Ovary (tissue), 9 donors: Measurements from ENCODE around the gene SPSB1. TPM values are rescaled to one million over a fixed set of nuclear protein-coding genes. Genes with fewer than 3 reads are reported as not detected.

ENCODE experiments used
- DNase-seq, 5 donors: peaks; one replicate each; pipeline ENCODE4 v3.0.0-alpha.2; 2019 to 2020
- H3K27ac ChIP-seq, 2 donors: fragments of 200-600 bp; one replicate each; pipeline versions ENCODE4 v1.5.1 to v1.8.0; 2019 to 2022
- H3K27me3 ChIP-seq: fragments of 200-600 bp; one replicate; pipeline ENCODE4 v1.8.0; 2022
- H3K36me3 ChIP-seq: fragments of 200-600 bp; sonication (generic); one replicate; pipeline ENCODE4 v1.5.1; 2019
- H3K4me1 ChIP-seq: one replicate; pipeline ENCODE4 v1.8.1; 2013; ENCODE audit warnings: mild to moderate bottlenecking, moderate library complexity; ENCODE audit not compliant: insufficient read depth
- H3K4me3 ChIP-seq: fragments of 200-600 bp; sonication (generic); one replicate; pipeline ENCODE4 v1.5.1; 2017
- H3K9me3 ChIP-seq, 2 donors: fragments of 200-600 bp in 1 of 2; sonication (generic) in 1 of 2; one replicate each; pipeline versions ENCODE4 v1.5.1 to v1.8.1; 2013 to 2019; ENCODE audit warnings: mild to moderate bottlenecking in 1 of 2, moderate library complexity in 1 of 2
- CTCF ChIP-seq, 3 donors: fragments of 450-650 bp in 2 of 3; fragments of 200-600 bp in 1 of 3; IDR thresholded peaks; one replicate each; pipeline versions ENCODE4 v1.5.1 to v1.8.0; 2016 to 2022; ENCODE audit warnings: antibody characterized with exemption in 3 of 3, mild to moderate bottlenecking in 1 of 3
- EP300 ChIP-seq: sonication (generic); formaldehyde crosslinking; IDR thresholded peaks from one replicate; pipeline ENCODE4 v1.6.1; 2017; ENCODE audit warnings: antibody characterized with exemption
- POLR2A ChIP-seq: fragments of 450-650 bp; IDR thresholded peaks from one replicate; pipeline ENCODE4 v1.6.1; 2017; ENCODE audit warnings: antibody characterized with exemption, mild to moderate bottlenecking, moderate library complexity
- WGBS, 3 donors: extraction: QIAGEN DNeasy Blood & Tissue Kit in 1 of 3; methylation state at CpG; one replicate each; pipeline versions ENCODE4 v1.1.5 to v1.1.7; 2013 to 2017; 5-methylcytosine and 5-hydroxymethylcytosine counted together
- intact Hi-C, 4 donors: fragments of 100-400 bp; cut with DNase I; formaldehyde crosslinking; loops; one replicate each; pipeline versions ENCODE4 v1.11.0 to v1.15.1; 2022 to 2023
- polyA plus RNA-seq, 2 donors: library from polyadenylated mRNA; stranded (reverse); fragments of 200-250 nt in 1 of 2; fragments of 350-450 nt in 1 of 2; fragmentation: Illumina TruSeq in 1 of 2; extraction: RNeasy Lipid Tissue Mini Kit (QIAGEN cat#74804) in 1 of 2; gene quantifications; one replicate each; pipeline ENCODE4 v1.2.3, GENCODE V29; 2013 to 2014
- total RNA-seq, 7 donors: library from RNA; depleted of rRNA in 2 of 7; stranded (reverse); fragments of >200 nt in 2 of 7; fragmentation: NEBNext Ultra II Directional in 3 of 7; extraction: Animal tissue kit (Norgen Biotek cat#: 25700) in 3 of 7; gene quantifications; one replicate each; pipeline versions ENCODE4 v1.1.0 to v1.2.4, GENCODE V29; 2016 to 2023
- donor health status: DM: no; HTN: no; CAD: no; lungs with moderate emphysema.
- donor health status: DM: no; HTN: no; CAD: no.
- donor health status: Bipolar disorder and iron deficiency.
- donor health status: DM: yes; HTN: yes; CAD: no.
- donor health status: DM: no; HTN: no; CAD: no.
- donor health status: DM: yes; HTN: yes; CAD: no.

Gene SPSB1
- total and polyA plus RNA-seq, 9 donors: 20.4 to 69.6 (median 34.4) TPM

DNA sequence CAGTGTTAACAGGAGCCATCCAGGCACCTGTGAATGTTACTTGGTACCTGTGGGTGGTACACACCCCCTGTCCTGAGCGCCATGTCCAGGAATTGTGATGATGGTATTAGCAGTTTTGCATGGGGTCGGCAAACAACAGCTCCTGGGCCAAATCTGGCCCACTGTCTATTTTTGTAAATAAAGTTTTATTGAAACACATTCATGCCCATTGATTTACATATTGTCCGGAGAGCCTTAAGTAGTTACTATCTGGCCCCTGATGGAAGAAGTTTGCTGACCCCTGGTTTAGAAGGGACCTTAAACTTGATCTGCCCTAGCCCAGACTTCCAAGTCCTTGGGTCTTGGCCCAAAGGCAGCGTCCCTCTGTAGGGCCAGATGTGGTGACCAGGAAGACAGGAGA is 58.3 kb downstream of the SPSB1 start:
- DNase-seq: no peak
- Histone ChIP-seq H3K4me3 (no peak overlapping the region), H3K4me1 (peaks cover 17% of the 10 kb centered on the region), H3K36me3 (no peaks in the 10 kb centered on the region), H3K27me3 (no peaks in the 10 kb centered on the region), H3K27ac (no peak overlapping the region), H3K9me3 (no peaks in the 10 kb centered on the region)
- TF ChIP-seq EP300: no peak
- TF ChIP-seq POLR2A: no peak
- TF ChIP-seq CTCF (IDR thresholded peaks at IDR 0.05): no peak
- 93 to 96% (median 95%) methylated on average over 4 of the region's 4 CpGs for WGBS, 3 donors
- intact Hi-C loops: loop anchor here in 1 of 4 donors (10.0 kb wide), 1 partner anchor 46 kb away; no protein-coding TSS in a partner anchor

DNA sequence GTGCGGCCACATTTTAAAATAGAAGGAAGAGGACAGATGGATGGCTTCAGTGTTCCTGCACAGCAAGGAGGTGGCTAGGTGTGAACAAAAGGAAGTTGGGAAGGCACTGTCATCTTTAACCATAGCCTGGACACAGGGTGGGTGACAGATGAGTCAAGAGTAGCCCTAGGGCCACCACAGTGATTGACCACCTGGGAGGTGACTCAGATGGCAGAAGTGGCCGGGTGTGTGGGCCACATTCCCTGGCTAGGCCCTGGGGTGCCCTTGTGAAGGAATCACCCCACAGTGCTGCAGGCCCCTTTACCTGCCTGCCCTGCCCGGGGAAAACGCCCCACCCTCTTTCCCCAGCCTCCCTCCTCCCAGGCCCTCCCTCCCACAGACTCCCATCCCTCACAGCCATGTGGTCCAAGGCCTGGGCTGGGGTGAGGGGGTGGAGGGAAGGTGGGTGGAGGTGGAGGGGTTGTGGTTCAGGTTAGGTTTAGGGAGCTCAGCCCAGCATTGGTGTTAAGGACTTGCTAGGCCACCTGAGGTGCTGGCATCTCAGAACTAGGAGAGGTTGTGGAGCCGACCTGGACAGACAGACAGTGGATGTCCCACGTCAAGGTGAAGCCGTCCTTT is 59.1 kb downstream of the SPSB1 start:
- no peaks in the 10 kb centered on the region for H3K9me3 ChIP-seq
- intact Hi-C loops: loop anchor here in 1 of 4 donors (10.0 kb wide), 1 partner anchor 47 kb away; no protein-coding TSS in a partner anchor
- no peaks in the 10 kb centered on the region for H3K27me3 ChIP-seq
- H3K4me1 ChIP-seq: peaks cover 17% of the 10 kb centered on the region
- H3K27ac ChIP-seq: no peak overlapping the region
- WGBS, 3 donors: 58 to 72% (median 69%) methylated on average over 7 of the region's 7 CpGs
- no peak for DNase-seq
- no peak for TF ChIP-seq CTCF (IDR thresholded peaks at IDR 0.05)
- no peak overlapping the region for H3K4me3 ChIP-seq
- no peaks in the 10 kb centered on the region for H3K36me3 ChIP-seq

DNA sequence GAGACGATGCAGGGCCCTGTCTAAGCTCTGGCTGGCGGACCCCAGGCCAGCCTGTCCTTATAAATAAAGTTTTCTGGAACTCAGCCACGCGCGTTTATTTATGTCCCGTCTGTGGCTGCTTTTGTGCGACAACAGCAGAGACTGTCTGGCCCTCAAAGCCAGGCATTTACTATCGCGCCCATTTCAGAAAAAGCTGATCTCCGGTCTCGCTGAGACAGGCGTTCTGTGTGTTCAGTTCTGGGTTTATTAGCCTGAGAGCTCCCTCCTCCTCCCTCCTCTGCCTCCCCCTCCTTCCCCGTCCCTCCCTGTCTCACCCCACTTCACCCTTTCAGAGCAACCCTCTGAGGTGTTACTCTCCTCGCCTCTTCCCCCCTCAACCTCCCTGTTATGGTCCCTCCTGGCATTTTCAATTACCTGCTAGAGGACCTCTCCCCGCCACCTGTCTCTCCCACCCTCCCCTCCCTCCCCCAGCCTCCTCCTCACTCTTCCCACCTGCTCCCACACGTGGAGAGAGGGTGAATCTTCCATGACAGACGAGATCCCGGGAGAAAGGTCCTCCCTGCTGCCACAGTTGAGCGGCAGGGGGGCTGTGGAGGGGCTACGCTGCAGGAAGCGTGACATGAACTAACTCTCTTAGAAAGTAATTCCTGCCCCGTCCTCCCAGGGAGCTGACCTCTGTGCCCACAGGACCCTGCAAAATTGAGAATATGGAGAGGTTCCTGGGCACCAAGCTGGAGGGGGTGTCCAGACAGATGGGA is 59.9 kb downstream of the SPSB1 start:
- no peak for DNase-seq

GRCh38 chr1:9355503-9355902 is 62.8 kb downstream of the SPSB1 start:
- H3K4me3 ChIP-seq: no peak overlapping the region
- no peaks in the 10 kb centered on the region for H3K27me3 ChIP-seq
- H3K36me3 ChIP-seq: no peaks in the 10 kb centered on the region

More for the DNA sequence above, 59.9 kb downstream of the SPSB1 start:
- intact Hi-C loops: loop anchor here in 1 of 4 donors (10.0 kb wide), 1 partner anchor 48 kb away; no protein-coding TSS in a partner anchor
- no peak for TF ChIP-seq CTCF (IDR thresholded peaks at IDR 0.05)
- TF ChIP-seq EP300: no peak
- TF ChIP-seq POLR2A: no peak
- H3K36me3 ChIP-seq: no peaks in the 10 kb centered on the region
- no peak overlapping the region for H3K4me3 ChIP-seq
- WGBS, 3 donors: 45 to 56% (median 53%) methylated on average over 20 to 22 of the region's 22 CpGs
- no peak overlapping the region for H3K27ac ChIP-seq
- H3K4me1 ChIP-seq: peaks cover 17% of the 10 kb centered on the region
- H3K27me3 ChIP-seq: no peaks in the 10 kb centered on the region
- H3K9me3 ChIP-seq: no peaks in the 10 kb centered on the region

More at GRCh38 chr1:9355503-9355902, 62.8 kb downstream of the SPSB1 start:
- no peak overlapping the region for H3K27ac ChIP-seq
- peaks cover 5% of the 10 kb centered on the region for H3K4me1 ChIP-seq
- intact Hi-C loops: loop anchor here in 1 of 4 donors (10.0 kb wide), 1 partner anchor 51 kb away; no protein-coding TSS in a partner anchor
- 67 to 71% (median 70%) methylated on average over 16 of the region's 16 CpGs for WGBS, 3 donors
- no peak for TF ChIP-seq EP300
- TF ChIP-seq POLR2A: no peak
- TF ChIP-seq CTCF (IDR thresholded peaks at IDR 0.05): no peak
- DNase-seq: no peak
- H3K9me3 ChIP-seq: no peaks in the 10 kb centered on the region
